CD4-positive, alpha-beta T cell treated with Interleukin-6 at 100 ng/mL for 8 hours (primary cell): ENCODE data around the gene DMRTA1.
"Not testable (repeated sequence)": the region's sequence is repeated elsewhere in the genome, so short reads cannot be mapped to it uniquely, and the experiment has no call there.

ENCODE experiments used
- DNase-seq: peaks from one replicate; pipeline ENCODE4 v3.0.0-alpha.2; 2020; ENCODE audit warnings: mixed read lengths, low spot score

DMRTA1 gene

GRCh38 chr9:22457448-22457847, 10.8 kb downstream of the DMRTA1 start:
- no peak for DNase-seq

GRCh38 chr9:22463205-22463604, 16.6 kb downstream of the DMRTA1 start:
- no peak for DNase-seq

- no peak for DNase-seq
These were observed 23.4 kb downstream of the DMRTA1 start for GRCh38 chr9:22469928-22470544.

- DNase-seq: no peak
These were observed 34.9 kb downstream of the DMRTA1 start for GRCh38 chr9:22481566-22481965.

GRCh38 chr9:22483528-22484070, 37.0 kb downstream of the DMRTA1 start:
- no peak for DNase-seq

GRCh38 chr9:22496197-22496596, 49.6 kb downstream of the DMRTA1 start:
- not testable (repeated sequence) for DNase-seq
